Activated CD4-positive, alpha-beta T cell treated with anti-CD3 and anti-CD28 coated beads, Interleukin-2, amount 10 ng/mL, durations not matched to agents 7 days and 5 days (primary cell): ENCODE data around the gene CCDC80. TPM values are rescaled to one million over a fixed set of nuclear protein-coding genes. Genes with fewer than 3 reads are reported as not detected.
"Not testable (repeated sequence)": the region's sequence is repeated elsewhere in the genome, so short reads cannot be mapped to it uniquely, and the experiment has no call there.

Source experiments
- CTCF ChIA-PET: fragments of 350-600 bp; sonication (Branson Sonifier 250); formaldehyde crosslinking; loops from one replicate; lab custom pipeline; 2021; ENCODE audit warnings: antibody characterized with exemption; lab: Charles Lee
- POLR2A ChIA-PET: fragments of 350-600 bp; sonication (Branson Sonifier 250); formaldehyde crosslinking; loops from one replicate; lab custom pipeline; 2021; ENCODE audit warnings: antibody characterized with exemption; lab: Charles Lee
- DNase-seq: peaks from one replicate; pipeline ENCODE4 v3.0.0-alpha.2; 2020
- H3K27ac Mint-ChIP-seq: one replicate; pipeline ENCODE4 v1.8.0; 2021; ENCODE audit warnings: mild to moderate bottlenecking, moderate library complexity, mixed read lengths
- H3K27me3 Mint-ChIP-seq: one replicate; pipeline ENCODE4 v1.8.0; 2021; ENCODE audit warnings: mixed read lengths
- H3K36me3 Mint-ChIP-seq: one replicate; pipeline ENCODE4 v1.8.0; 2021; ENCODE audit warnings: low read depth, mixed read lengths
- H3K4me1 Mint-ChIP-seq: one replicate; pipeline ENCODE4 v1.8.0; 2021; ENCODE audit warnings: mixed read lengths
- H3K4me3 Mint-ChIP-seq: one replicate; pipeline ENCODE4 v1.8.0; 2021; ENCODE audit warnings: mild to moderate bottlenecking, moderate library complexity, mixed read lengths
- H3K9me3 Mint-ChIP-seq: one replicate; pipeline ENCODE4 v1.8.0; 2021; ENCODE audit warnings: mixed read lengths
- total RNA-seq, 2 experiments: library from RNA; stranded (reverse); gene quantifications; one replicate each; pipeline ENCODE4 v1.2.3, GENCODE V29; 2021

The CCDC80 gene
- total RNA-seq, 2 experiments from 2014 or later = not detected

- Mint-ChIP-seq H3K9me3 (peaks cover 2% of the 10 kb centered on the region), H3K27ac (peak overlapping the region; percentile 90), H3K4me1 (peaks cover 70% of the 10 kb centered on the region), H3K4me3 (peak overlapping the region; percentile 43), H3K27me3 (peaks cover 10% of the 10 kb centered on the region), H3K36me3 (peaks cover 16% of the 10 kb centered on the region)
- CTCF ChIA-PET = interaction anchor here (0.6 to 1.4 kb wide), 7 partner anchors 8 to 58 kb away, joined by 3 to 7 read pairs (median 3); no protein-coding TSS in a partner anchor
- POLR2A ChIA-PET = no interaction called here
- peak; percentile 92 for DNase-seq
These were observed 35.8 kb upstream of the CCDC80 start for GRCh38 chr3:112676659-112677234.

- H3K9me3 Mint-ChIP-seq = peaks cover 2% of the 10 kb centered on the region
- peaks cover 10% of the 10 kb centered on the region for H3K27me3 Mint-ChIP-seq
- peak overlapping the region; percentile 90 for H3K27ac Mint-ChIP-seq
- H3K36me3 Mint-ChIP-seq = peaks cover 18% of the 10 kb centered on the region
- DNase-seq = no peak
- POLR2A ChIA-PET = no interaction called here
- H3K4me3 Mint-ChIP-seq = peak overlapping the region; percentile 43
- CTCF ChIA-PET = interaction anchor here (0.7 to 1.4 kb wide), 4 partner anchors 13 to 59 kb away, joined by 3 to 7 read pairs (median 4); no protein-coding TSS in a partner anchor
- peaks cover 76% of the 10 kb centered on the region for H3K4me1 Mint-ChIP-seq
These were observed 35.1 kb upstream of the CCDC80 start for GRCh38 chr3:112675943-112676535.

- no peak for DNase-seq
- peaks cover 10% of the 10 kb centered on the region for H3K27me3 Mint-ChIP-seq
- POLR2A ChIA-PET = no interaction called here
- H3K27ac Mint-ChIP-seq = no peak overlapping the region
- peaks cover 18% of the 10 kb centered on the region for H3K36me3 Mint-ChIP-seq
- H3K4me3 Mint-ChIP-seq = no peak overlapping the region
- peaks cover 2% of the 10 kb centered on the region for H3K9me3 Mint-ChIP-seq
- H3K4me1 Mint-ChIP-seq = peaks cover 83% of the 10 kb centered on the region
- CTCF ChIA-PET = no interaction called here
These were observed 34.4 kb upstream of the CCDC80 start for GRCh38 chr3:112675349-112675748.

- H3K27me3 Mint-ChIP-seq = peaks cover 8% of the 10 kb centered on the region
- DNase-seq = peak; percentile 25
- POLR2A ChIA-PET = no interaction called here
- H3K4me3 Mint-ChIP-seq = peak overlapping the region; percentile 29
- CTCF ChIA-PET = interaction anchor here (1.1 to 1.5 kb wide), 2 partner anchors 9 to 141 kb away, joined by 3 to 4 read pairs; no protein-coding TSS in a partner anchor
- H3K4me1 Mint-ChIP-seq = peaks cover 88% of the 10 kb centered on the region
- H3K9me3 Mint-ChIP-seq = no peaks in the 10 kb centered on the region
- H3K36me3 Mint-ChIP-seq = peaks cover 23% of the 10 kb centered on the region
- peak overlapping the region; percentile 88 for H3K27ac Mint-ChIP-seq
These were observed 32.0 kb upstream of the CCDC80 start for GRCh38 chr3:112672716-112673541.

- Mint-ChIP-seq H3K27ac (peak overlapping the region; percentile 88), H3K27me3 (peaks cover 11% of the 10 kb centered on the region), H3K4me1 (peaks cover 88% of the 10 kb centered on the region)
These were observed 31.2 kb upstream of the CCDC80 start for GRCh38 chr3:112671930-112672715.

GRCh38 chr3:112670824-112671223 is 29.9 kb upstream of the CCDC80 start:
- CTCF ChIA-PET = interaction anchor here (1.5 to 1.6 kb wide), 2 partner anchors 18 to 28 kb away, joined by 3 to 4 read pairs; no protein-coding TSS in a partner anchor

More at GRCh38 chr3:112671930-112672715, 31.2 kb upstream of the CCDC80 start:
- Mint-ChIP-seq H3K4me3 (peak overlapping the region; percentile 29), H3K9me3 (no peaks in the 10 kb centered on the region), H3K36me3 (peaks cover 21% of the 10 kb centered on the region)
- DNase-seq = peak; percentile 23
- POLR2A ChIA-PET = no interaction called here
- CTCF ChIA-PET = interaction anchor here (1.5 kb wide), 2 partner anchors 10 to 19 kb away, joined by 3 to 4 read pairs; no protein-coding TSS in a partner anchor

GRCh38 chr3:112667599-112667998 is 26.7 kb upstream of the CCDC80 start:
- CTCF ChIA-PET = interaction anchor here (0.7 kb wide), 1 partner anchor 10 kb away, joined by 3 read pairs; no protein-coding TSS in a partner anchor
- Mint-ChIP-seq H3K4me1 (peaks cover 46% of the 10 kb centered on the region), H3K27ac (no peak overlapping the region), H3K36me3 (peaks cover 21% of the 10 kb centered on the region), H3K27me3 (peaks cover 15% of the 10 kb centered on the region), H3K9me3 (peaks cover 5% of the 10 kb centered on the region), H3K4me3 (no peak overlapping the region)
- POLR2A ChIA-PET = no interaction called here
- DNase-seq = no peak

More at GRCh38 chr3:112670824-112671223, 29.9 kb upstream of the CCDC80 start:
- peaks cover 15% of the 10 kb centered on the region for H3K27me3 Mint-ChIP-seq
- DNase-seq = no peak
- no peak overlapping the region for H3K4me3 Mint-ChIP-seq
- peaks cover 21% of the 10 kb centered on the region for H3K36me3 Mint-ChIP-seq
- POLR2A ChIA-PET = no interaction called here
- peak overlapping the region; percentile 81 for H3K27ac Mint-ChIP-seq
- peaks cover 76% of the 10 kb centered on the region for H3K4me1 Mint-ChIP-seq
- H3K9me3 Mint-ChIP-seq = no peaks in the 10 kb centered on the region

GRCh38 chr3:112665009-112665408 is 24.1 kb upstream of the CCDC80 start:
- H3K4me3 Mint-ChIP-seq, H3K27ac Mint-ChIP-seq, H3K9me3 Mint-ChIP-seq, DNase-seq, CTCF ChIA-PET, POLR2A ChIA-PET: not testable (repeated sequence)
- Mint-ChIP-seq H3K36me3 (peaks cover 17% of the 10 kb centered on the region), H3K4me1 (peaks cover 21% of the 10 kb centered on the region), H3K27me3 (peaks cover 18% of the 10 kb centered on the region)

- no peak for DNase-seq
- ChIA-PET CTCF (interaction anchor here (0.9 kb wide), 1 partner anchor 22 kb away, joined by 3 read pairs; no protein-coding TSS in a partner anchor), POLR2A (no interaction called here)
- no peak overlapping the region for H3K4me3 Mint-ChIP-seq
- H3K9me3 Mint-ChIP-seq = peaks cover 6% of the 10 kb centered on the region
- peaks cover 7% of the 10 kb centered on the region for H3K4me1 Mint-ChIP-seq
- H3K27ac Mint-ChIP-seq = no peak overlapping the region
- H3K27me3 Mint-ChIP-seq = peaks cover 7% of the 10 kb centered on the region
- peaks cover 3% of the 10 kb centered on the region for H3K36me3 Mint-ChIP-seq
These were observed 15.1 kb upstream of the CCDC80 start for GRCh38 chr3:112656043-112656442.

GRCh38 chr3:112654979-112655378 is 14.0 kb upstream of the CCDC80 start:
- Mint-ChIP-seq H3K36me3 (peaks cover 3% of the 10 kb centered on the region), H3K4me1 (peaks cover 7% of the 10 kb centered on the region), H3K9me3 (peaks cover 3% of the 10 kb centered on the region), H3K4me3 (no peak overlapping the region), H3K27ac (no peak overlapping the region), H3K27me3 (peaks cover 5% of the 10 kb centered on the region)
- CTCF ChIA-PET = interaction anchor here (1.0 to 1.1 kb wide), 3 partner anchors 10 to 310 kb away, joined by 3 to 4 read pairs (median 3); no protein-coding TSS in a partner anchor
- peak; percentile 21 for DNase-seq
- POLR2A ChIA-PET = interaction anchor here (1.0 kb wide), 1 partner anchor 81 kb away, joined by 7 read pairs; no protein-coding TSS in a partner anchor

- ChIA-PET CTCF (interaction anchor here (1.0 to 1.1 kb wide), 3 partner anchors 9 to 311 kb away, joined by 3 to 4 read pairs (median 3); no protein-coding TSS in a partner anchor), POLR2A (interaction anchor here (1.0 kb wide), 1 partner anchor 81 kb away, joined by 7 read pairs; no protein-coding TSS in a partner anchor)
- H3K36me3 Mint-ChIP-seq = peaks cover 3% of the 10 kb centered on the region
These were observed 13.5 kb upstream of the CCDC80 start for GRCh38 chr3:112654492-112654891.

More at GRCh38 chr3:112654492-112654891, 13.5 kb upstream of the CCDC80 start:
- H3K27ac Mint-ChIP-seq = no peak overlapping the region
- H3K9me3 Mint-ChIP-seq = peaks cover 3% of the 10 kb centered on the region
- H3K27me3 Mint-ChIP-seq = peaks cover 5% of the 10 kb centered on the region
- peaks cover 11% of the 10 kb centered on the region for H3K4me1 Mint-ChIP-seq
- DNase-seq = no peak
- no peak overlapping the region for H3K4me3 Mint-ChIP-seq
